HG02571 (cell line): ENCODE measurements around the gene PTGDS.
A peak's percentile ranks its signal among the peaks of the same experiment; 100 is the strongest.

Experiments
- ATAC-seq: cut with Tn5 transposase; IDR thresholded peaks from one replicate; pipeline ENCODE4 v1.9.1; 2021; ENCODE audit warnings: mild to moderate bottlenecking, moderate library complexity; ENCODE audit not compliant: unreplicated experiment

The PTGDS gene

GRCh38 chr9:136945333-136946227, 31.7 kb upstream of the PTGDS start:
- ATAC-seq = no peak

GRCh38 chr9:136946228-136947027, 30.9 kb upstream of the PTGDS start:
- ATAC-seq = no peak

GRCh38 chr9:136947028-136947891, 30.0 kb upstream of the PTGDS start:
- no peak for ATAC-seq

- no peak for ATAC-seq
Observed at GRCh38 chr9:136947955-136948510, 29.3 kb upstream of the PTGDS start.

- ATAC-seq = no peak
Observed at GRCh38 chr9:136949239-136949816, 28.0 kb upstream of the PTGDS start.

- peak; percentile 56 for ATAC-seq
Observed at GRCh38 chr9:136949817-136950655, 27.3 kb upstream of the PTGDS start.

GRCh38 chr9:136950656-136951276, 26.5 kb upstream of the PTGDS start:
- no peak for ATAC-seq

- ATAC-seq = no peak
Observed at GRCh38 chr9:136951541-136952320, 25.6 kb upstream of the PTGDS start, which contains the start of gene LCN12. LCN12 (plus strand) TSS chr9:136952273; CDS start chr9:136952328, 55 bp downstream.

GRCh38 chr9:136952321-136952850, 24.9 kb upstream of the PTGDS start:
- ATAC-seq = no peak

GRCh38 chr9:136952876-136953770, 24.2 kb upstream of the PTGDS start:
- no peak for ATAC-seq

GRCh38 chr9:136953771-136954269, 23.5 kb upstream of the PTGDS start:
- ATAC-seq = no peak

GRCh38 chr9:136954270-136955083, 22.8 kb upstream of the PTGDS start:
- ATAC-seq = no peak

GRCh38 chr9:136955202-136955942, 21.9 kb upstream of the PTGDS start:
- no peak for ATAC-seq

- ATAC-seq = no peak
Observed at GRCh38 chr9:136955943-136956335, 21.4 kb upstream of the PTGDS start.

- no peak for ATAC-seq
Observed at GRCh38 chr9:136956604-136957003, 20.7 kb upstream of the PTGDS start.
